Stomach (tissue), 4 donors: Measurements from ENCODE around the gene RAD50.

Experiments used
- POLR2A ChIP-seq, 4 donors: fragments of 450-650 bp; IDR thresholded peaks; one replicate each; pipeline ENCODE4 v1.6.1; 2016; ENCODE audit warnings: antibody characterized with exemption in 4 of 4, control low read depth in 2 of 4, mild to moderate bottlenecking in 1 of 4, moderate library complexity in 1 of 4
- POLR2AphosphoS5 ChIP-seq, 3 donors: sonication (generic); formaldehyde crosslinking; IDR thresholded peaks; one replicate each; pipeline ENCODE4 v1.6.1; 2016; ENCODE audit warnings: antibody characterized with exemption in 3 of 3
- TF ChIP-seq, protein P1 (sequence below), 7 experiments: fragments of 450-650 bp in 4 of 7; fragments of 200-600 bp in 3 of 7; sonication (generic) in 3 of 7; IDR thresholded peaks; one replicate each; pipeline ENCODE4 v1.5.1; 2016 to 2019; ENCODE audit warnings: antibody characterized with exemption in 7 of 7, control low read depth in 2 of 7, mild to moderate bottlenecking in 1 of 7

DNA sequence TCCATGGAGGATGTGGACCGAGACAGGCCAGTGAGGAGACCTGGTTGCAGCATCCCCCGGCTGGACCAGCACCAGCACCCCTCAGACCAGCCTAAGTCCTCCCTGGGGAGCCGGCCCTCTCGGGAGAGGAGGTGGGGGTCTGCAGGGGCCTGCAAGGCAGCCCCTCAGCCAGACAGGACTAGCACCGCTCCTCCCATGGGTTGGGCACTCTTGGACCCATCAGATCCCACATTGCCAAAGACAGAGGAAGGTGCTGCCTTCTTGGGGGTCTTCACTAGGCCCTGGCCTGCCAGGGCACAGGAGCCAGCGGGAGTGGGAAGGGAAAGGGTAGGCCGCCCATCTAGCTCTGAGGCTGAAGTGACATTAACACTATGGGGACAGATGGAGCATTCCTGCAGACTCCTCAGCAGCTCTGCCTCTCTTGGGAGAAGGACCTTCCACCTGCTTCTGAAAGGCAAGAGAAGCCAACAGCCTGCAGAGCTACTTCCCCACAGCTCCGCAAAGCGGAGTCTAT, 108.0 kb downstream of the RAD50 start:
- TF ChIP-seq, protein P1, sequence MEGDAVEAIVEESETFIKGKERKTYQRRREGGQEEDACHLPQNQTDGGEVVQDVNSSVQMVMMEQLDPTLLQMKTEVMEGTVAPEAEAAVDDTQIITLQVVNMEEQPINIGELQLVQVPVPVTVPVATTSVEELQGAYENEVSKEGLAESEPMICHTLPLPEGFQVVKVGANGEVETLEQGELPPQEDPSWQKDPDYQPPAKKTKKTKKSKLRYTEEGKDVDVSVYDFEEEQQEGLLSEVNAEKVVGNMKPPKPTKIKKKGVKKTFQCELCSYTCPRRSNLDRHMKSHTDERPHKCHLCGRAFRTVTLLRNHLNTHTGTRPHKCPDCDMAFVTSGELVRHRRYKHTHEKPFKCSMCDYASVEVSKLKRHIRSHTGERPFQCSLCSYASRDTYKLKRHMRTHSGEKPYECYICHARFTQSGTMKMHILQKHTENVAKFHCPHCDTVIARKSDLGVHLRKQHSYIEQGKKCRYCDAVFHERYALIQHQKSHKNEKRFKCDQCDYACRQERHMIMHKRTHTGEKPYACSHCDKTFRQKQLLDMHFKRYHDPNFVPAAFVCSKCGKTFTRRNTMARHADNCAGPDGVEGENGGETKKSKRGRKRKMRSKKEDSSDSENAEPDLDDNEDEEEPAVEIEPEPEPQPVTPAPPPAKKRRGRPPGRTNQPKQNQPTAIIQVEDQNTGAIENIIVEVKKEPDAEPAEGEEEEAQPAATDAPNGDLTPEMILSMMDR (IDR thresholded peaks at IDR 0.05), result no peak
- TF ChIP-seq POLR2A (IDR thresholded peaks at IDR 0.05), result no peak
- no peak for TF ChIP-seq POLR2AphosphoS5 (IDR thresholded peaks at IDR 0.05)
